Mesangial cell (primary cell): Measurements from ENCODE around the gene COL11A2. TPM values are rescaled to one million over a fixed set of nuclear protein-coding genes. Genes with fewer than 3 reads are reported as not detected.

Experiments
- total RNA-seq: library from RNA; depleted of rRNA; stranded (reverse); fragments of >200 nt; gene quantifications from 2 replicates; pipeline ENCODE4 v1.2.3, GENCODE V29; 2015

COL11A2 gene
- total RNA-seq: 0.33 and 0.63 TPM in 2 replicates

GRCh38 chr6:33192105-33192646 lies at the start of gene COL11A2:
TSS of gene COL11A2 (minus strand) at chr6:33192467. CDS start at chr6:33192240, 227 bp downstream.

GRCh38 chr6:33208091-33208967 lies 16.1 kb upstream of the COL11A2 start, which contains the start of gene RING1:
TSS of gene RING1 (plus strand) at chr6:33208500. CDS start at chr6:33208823, 323 bp downstream.

GRCh38 chr6:33204415-33205190 lies 12.3 kb upstream of the COL11A2 start, which contains the start of gene HSD17B8:
TSS of gene HSD17B8 (plus strand) at chr6:33204655. CDS start at chr6:33204669, 14 bp downstream.

GRCh38 chr6:33200219-33201146 lies 8.2 kb upstream of the COL11A2 start, which contains the start of the genes RXRB and SLC39A7:
TSS of gene RXRB (minus strand) at chr6:33200665. CDS start at chr6:33200476, 189 bp downstream.
TSS of gene SLC39A7 (plus strand) at chr6:33200867. CDS start at chr6:33201246, 379 bp downstream.

Other genes starting within 250 kb of the COL11A2 start
- 1.8 TPM in 1 of 2 replicates, not detected in the other for gene HLA-DMA, start 239.4 kb downstream of the COL11A2 start, total RNA-seq
- 80.0 and 97.4 TPM in 2 replicates for gene BRD2, start 223.9 kb downstream of the COL11A2 start, total RNA-seq
- gene HLA-DOA, start 182.9 kb downstream of the COL11A2 start, total RNA-seq: under 0.01 TPM in 1 of 2 replicates, not detected in the other
- 6.5 TPM in 1 of 2 replicates, not detected in the other for gene HLA-DPA1, start 118.8 kb downstream of the COL11A2 start, total RNA-seq
- 6.8 and 41.1 TPM in 2 replicates for gene HLA-DPB1, start 116.5 kb downstream of the COL11A2 start, total RNA-seq
- 17.8 and 24.0 TPM in 2 replicates for gene RXRB, start 8.2 kb upstream of the COL11A2 start, total RNA-seq
- 107 and 109 TPM in 2 replicates for gene SLC39A7, start 8.4 kb upstream of the COL11A2 start, total RNA-seq
- gene HSD17B8, start 12.2 kb upstream of the COL11A2 start, total RNA-seq: 17.4 and 30.6 TPM in 2 replicates
- gene RING1, start 16.0 kb upstream of the COL11A2 start, total RNA-seq: 18.4 and 27.4 TPM in 2 replicates
- 33.6 and 34.9 TPM in 2 replicates for gene VPS52, start 79.4 kb upstream of the COL11A2 start, total RNA-seq
- gene RPS18, start 79.6 kb upstream of the COL11A2 start, total RNA-seq: 2,376 and 3,028 TPM in 2 replicates
- gene B3GALT4, start 84.7 kb upstream of the COL11A2 start, total RNA-seq: 3.7 and 16.6 TPM in 2 replicates
- 45.5 and 86.5 TPM in 2 replicates for gene WDR46, start 96.8 kb upstream of the COL11A2 start, total RNA-seq
- 39.6 and 67.3 TPM in 2 replicates for gene PFDN6, start 97.1 kb upstream of the COL11A2 start, total RNA-seq
- gene RGL2, start 106.5 kb upstream of the COL11A2 start, total RNA-seq: 27.1 and 50.1 TPM in 2 replicates
- 182 and 475 TPM in 2 replicates for gene TAPBP, start 121.6 kb upstream of the COL11A2 start, total RNA-seq
- 14.3 and 27.6 TPM in 2 replicates for gene ZBTB22, start 125.3 kb upstream of the COL11A2 start, total RNA-seq
- 27.1 and 41.7 TPM in 2 replicates for gene DAXX, start 130.5 kb upstream of the COL11A2 start, total RNA-seq
- gene KIFC1, start 199.4 kb upstream of the COL11A2 start, total RNA-seq: 9.0 and 126 TPM in 2 replicates
- 22.3 and 28.0 TPM in 2 replicates for gene PHF1, start 218.5 kb upstream of the COL11A2 start, total RNA-seq
- gene CUTA, start 225.6 kb upstream of the COL11A2 start, total RNA-seq: 267 and 351 TPM in 2 replicates
- 2.3 and 8.4 TPM in 2 replicates for gene SYNGAP1, start 227.6 kb upstream of the COL11A2 start, total RNA-seq